ENCODE measurements around the gene KIR2DL3.
"Not testable (repeated sequence)": the region's sequence is repeated elsewhere in the genome, so short reads cannot be mapped to it uniquely, and the experiment has no call there.

KIR2DL3 gene

DNA sequence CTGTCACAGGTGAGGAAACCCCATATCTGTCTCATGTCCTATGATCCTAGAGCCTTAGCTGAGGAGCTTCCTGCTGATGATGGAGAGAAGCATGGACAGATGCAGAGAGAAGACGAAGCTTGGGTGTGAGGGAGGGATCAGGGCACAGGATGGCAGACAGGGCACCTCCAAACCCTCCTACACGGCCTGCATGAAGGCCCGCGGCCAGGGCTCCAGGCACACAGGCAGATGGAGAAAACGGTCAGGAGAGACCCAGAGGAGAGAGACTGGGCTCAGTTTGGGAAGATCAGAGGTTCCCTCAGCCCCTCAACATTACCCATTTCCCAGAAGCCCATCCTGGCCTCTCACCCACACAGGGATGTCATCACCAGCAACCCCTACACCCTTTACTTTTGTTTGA, 5.8 kb downstream of the KIR2DL3 start:
- DNase-seq (ENCODE audit: low read depth) = not testable (repeated sequence)

DNA sequence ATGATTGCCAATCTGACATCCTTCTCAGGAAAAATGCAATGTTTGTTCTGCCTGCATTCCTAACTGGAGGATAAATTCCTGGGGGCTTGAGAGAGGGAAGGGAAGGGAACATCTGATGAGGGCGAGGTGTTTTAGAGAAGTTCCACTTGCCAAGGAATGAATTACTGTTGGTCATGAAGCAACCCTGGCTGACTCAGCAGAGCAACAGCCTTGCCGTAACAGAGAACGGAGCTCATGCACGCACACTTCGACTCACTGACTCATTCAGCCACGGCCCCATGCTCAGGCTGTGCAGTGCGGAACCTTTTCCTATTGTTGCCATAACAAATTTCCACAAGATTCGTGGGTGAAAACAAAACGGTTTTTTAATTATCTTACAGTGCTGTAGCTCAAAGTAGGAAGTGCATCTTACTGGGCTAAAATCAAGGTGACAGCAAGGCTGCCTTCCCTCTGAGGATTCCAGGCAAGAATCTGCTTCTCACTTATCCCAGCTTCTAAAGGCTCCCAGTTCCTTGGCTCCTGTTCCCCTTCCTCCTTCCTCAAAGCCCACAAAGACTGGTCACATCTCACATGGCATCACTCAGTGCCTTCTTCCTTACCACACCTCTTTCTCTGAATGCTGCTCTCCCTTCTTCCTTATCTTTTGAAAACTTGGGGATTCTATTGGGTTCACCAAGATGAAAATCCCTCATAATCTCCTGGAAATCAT, 9.5 kb downstream of the KIR2DL3 start:
- DNase-seq (ENCODE audit: low read depth) = not testable (repeated sequence)

DNA sequence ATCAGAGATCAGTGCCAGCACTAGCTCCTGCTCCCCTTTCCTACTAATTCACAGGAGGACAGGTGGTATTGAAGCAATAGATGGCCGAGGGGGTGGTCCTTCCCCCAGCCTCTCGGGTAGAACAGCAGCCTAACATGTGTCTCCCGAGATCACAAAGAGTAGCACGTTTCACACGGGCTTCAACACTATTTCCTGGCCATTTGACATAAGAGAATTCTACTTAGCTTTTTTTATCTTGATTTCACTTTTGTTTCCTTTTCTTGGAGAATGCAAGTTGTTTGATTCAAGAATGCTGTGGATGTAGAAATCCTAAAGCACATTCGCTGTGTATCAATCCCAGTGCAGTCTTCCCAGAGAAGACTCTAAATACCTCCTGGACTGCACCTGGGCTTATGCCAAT, 12.0 kb downstream of the KIR2DL3 start:
- DNase-seq (ENCODE audit: low read depth) = not testable (repeated sequence)

DNA sequence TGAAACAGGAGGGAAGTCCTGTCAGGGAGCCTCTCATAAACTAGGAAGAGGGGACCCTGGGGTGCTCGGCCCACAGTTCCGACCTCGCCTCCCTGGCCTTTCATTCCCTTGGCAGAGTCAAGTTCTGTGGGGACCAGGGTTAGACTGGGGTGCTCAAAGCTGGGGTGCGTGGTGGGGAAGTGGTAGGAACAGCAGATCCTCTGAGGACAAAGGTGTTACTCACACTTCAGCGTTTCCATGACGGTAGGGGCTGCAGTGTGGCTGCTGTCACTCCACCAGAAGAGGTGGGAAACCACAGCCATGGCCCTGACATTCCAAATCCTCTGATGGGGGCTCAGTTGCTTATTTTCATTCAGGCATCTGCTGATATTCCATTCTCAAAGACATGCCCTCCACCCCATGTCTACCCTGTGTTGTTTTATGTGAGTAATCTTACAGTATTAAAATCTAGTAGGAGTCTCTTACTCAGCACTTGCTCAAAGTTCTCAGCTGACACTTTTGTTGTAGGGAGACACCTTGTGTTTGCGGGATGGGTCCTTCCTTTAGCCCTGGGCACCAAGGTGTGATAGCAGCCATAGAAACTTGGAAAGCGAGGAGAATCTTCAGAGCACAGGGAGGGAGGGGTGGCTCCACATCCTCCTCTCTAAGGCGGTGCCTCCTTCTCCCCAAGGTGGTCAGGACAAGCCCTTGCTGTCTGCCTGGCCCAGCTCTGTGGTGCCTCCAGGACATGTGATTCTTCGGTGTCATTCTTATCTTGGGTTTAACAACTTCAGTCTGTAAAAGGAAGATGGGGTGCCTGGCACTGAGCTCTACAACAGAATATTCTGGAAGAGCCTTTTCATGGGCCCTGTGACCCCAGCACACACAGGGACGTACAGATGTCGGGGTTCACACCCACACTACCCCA, 18.1 kb downstream of the KIR2DL3 start:
- not testable (repeated sequence) for DNase-seq (ENCODE audit: low read depth)

DNA sequence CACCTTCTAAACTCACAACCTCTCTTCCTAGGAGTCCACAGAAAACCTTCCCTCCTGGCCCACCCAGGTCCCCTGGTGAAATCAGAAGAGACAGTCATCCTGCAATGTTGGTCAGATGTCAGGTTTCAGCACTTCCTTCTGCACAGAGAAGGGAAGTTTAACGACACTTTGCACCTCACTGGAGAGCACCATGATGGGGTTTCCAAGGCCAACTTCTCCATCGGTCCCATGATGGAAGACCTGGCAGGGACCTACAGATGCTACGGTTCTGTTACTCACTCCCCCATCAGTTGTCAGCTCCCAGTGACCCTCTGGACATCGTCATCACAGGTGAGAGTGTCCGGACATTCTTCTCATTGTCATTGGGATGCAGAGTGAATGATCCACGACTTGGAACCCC, 20.3 kb downstream of the KIR2DL3 start:
- not testable (repeated sequence) for DNase-seq (ENCODE audit: low read depth)

DNA sequence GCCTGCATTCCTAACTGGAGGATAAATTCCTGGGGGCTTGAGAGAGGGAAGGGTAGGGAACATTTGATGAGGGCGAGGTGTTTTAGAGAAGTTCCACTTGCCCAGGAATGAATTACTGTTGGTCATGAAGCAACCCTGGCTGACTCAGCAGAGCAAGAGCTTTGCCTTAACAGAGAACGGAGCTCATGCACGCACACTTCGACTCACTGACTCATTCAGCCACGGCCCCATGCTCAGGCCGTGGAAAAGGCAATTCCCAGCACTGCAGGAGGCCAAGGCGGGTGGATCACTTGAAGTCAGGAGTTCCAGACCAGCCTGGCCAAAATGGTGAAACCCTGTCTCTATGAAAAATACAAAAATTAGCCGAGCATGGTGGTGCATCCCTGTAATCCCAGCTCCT, 25.9 kb downstream of the KIR2DL3 start:
- not testable (repeated sequence) for DNase-seq (ENCODE audit: low read depth)

DNA sequence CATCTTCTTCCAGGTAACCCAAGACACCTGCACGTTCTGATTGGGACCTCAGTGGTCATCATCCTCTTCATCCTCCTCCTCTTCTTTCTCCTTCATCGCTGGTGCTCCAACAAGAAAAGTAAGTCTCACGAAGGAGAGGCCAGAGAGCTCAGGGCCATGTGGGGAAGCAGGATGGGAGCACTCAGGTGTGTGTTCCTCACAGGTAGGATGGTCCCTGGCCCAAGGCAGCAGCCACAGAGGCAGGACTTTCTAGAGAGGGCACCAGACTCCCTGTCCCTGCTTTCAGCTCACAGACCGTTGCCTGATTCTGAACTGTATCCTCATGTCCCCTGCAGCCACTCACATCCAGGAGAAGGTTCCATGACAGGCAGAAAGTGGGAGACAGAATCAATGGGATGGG, 28.2 kb downstream of the KIR2DL3 start:
- DNase-seq (ENCODE audit: low read depth) = not testable (repeated sequence)

DNA sequence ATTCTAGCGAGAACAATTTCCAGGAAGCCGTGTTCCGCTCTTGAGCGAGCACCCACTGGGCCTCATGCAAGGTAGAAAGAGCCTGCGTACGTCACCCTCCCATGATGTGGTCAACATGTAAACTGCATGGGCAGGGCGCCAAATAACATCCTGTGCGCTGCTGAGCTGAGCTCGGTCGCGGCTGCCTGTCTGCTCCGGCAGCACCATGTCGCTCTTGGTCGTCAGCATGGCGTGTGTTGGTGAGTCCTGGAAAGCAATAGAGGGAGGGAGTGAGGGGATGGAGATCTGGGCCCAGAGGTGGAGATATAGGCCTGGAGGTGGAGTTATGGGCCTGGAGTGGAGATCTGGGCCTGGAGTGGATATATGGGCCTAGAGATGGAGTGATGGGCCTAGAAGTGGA, 31.3 kb downstream of the KIR2DL3 start, which contains the start of gene KIR2DL1:
TSS of gene KIR2DL1 (plus strand) at position 148 of the 400 bp plus-strand sequence. CDS start at position 206, 58 bp downstream.
- not testable (repeated sequence) for DNase-seq (ENCODE audit: low read depth)

DNA sequence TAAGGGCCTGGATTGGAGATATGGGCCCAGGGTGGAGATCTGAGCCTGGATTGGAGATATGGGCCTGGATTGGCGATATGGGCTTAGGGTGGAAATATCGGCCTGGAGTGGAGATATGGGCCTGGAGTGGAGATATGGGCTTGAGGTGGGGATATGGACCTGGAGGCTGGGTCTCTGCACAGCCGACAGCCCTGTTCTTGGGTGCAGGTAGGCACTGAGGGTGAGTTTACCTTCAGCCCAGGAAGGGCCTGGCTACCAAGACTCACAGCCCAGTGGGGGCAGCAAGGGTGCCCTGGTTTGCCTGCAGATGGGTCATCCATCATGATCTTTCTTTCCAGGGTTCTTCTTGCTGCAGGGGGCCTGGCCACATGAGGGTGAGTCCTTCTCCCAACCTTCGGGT, 32.2 kb downstream of the KIR2DL3 start:
- DNase-seq (ENCODE audit: low read depth) = not testable (repeated sequence)

DNA sequence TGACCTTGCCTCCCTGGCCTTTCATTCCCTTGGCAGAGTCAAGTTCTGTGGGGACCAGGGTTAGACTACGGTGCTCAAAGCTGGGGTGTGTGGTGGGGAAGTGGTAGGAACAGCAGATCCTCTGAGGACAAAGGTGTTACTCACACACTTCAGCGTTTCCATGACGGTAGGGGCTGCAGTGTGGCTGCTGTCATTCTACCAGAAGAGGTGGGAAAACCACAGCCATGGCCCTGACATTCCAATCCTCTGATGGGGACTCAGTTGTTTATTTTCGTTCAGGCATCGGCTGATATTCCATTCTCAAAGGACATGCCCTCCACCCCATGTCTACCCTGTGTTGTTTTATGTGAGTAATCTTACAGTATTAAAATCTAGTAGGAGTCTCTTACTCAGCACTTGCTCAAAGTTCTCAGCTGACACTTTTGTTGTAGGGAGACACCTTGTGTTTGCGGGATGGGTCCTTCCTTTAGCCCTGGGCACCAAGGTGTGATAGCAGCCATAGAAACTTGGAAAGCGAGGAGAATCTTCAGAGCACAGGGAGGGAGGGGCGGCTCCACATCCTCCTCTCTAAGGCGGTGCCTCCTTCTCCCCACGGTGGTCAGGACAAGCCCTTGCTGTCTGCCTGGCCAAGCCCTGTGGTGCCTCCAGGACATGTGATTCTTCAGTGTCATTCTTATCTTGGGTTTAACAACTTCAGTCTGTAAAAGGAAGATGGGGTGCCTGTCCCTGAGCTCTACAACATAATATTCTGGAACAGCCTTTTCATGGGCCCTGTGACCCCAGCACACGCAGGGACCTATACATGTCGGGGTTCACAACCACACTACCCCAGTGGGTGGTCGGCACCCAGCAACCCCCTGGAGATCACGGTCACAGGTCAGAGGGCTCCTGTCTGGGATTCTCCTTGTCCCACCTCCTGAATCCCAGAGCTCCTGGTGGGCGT, 33.0 kb downstream of the KIR2DL3 start:
- DNase-seq (ENCODE audit: low read depth) = not testable (repeated sequence)

DNA sequence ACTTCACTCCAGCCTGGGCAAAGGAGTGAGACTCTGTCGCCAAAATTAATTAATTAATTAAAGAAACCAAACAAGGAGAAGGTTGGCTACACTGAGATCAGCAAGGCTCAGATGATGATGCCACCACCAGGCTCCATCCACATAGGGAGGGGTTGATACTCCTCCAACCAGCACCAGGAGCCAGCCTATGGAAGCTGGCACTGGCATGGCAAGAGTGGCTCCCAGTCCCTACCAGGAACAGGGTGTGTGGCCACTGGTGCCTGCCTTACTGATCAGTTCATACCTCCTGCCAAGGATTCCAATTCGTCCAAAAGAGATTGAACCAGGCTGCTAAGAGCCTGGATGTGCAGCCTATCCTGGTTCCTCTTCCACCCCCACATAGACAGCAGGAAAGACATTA, 34.4 kb downstream of the KIR2DL3 start:
- not testable (repeated sequence) for DNase-seq (ENCODE audit: low read depth)

DNA sequence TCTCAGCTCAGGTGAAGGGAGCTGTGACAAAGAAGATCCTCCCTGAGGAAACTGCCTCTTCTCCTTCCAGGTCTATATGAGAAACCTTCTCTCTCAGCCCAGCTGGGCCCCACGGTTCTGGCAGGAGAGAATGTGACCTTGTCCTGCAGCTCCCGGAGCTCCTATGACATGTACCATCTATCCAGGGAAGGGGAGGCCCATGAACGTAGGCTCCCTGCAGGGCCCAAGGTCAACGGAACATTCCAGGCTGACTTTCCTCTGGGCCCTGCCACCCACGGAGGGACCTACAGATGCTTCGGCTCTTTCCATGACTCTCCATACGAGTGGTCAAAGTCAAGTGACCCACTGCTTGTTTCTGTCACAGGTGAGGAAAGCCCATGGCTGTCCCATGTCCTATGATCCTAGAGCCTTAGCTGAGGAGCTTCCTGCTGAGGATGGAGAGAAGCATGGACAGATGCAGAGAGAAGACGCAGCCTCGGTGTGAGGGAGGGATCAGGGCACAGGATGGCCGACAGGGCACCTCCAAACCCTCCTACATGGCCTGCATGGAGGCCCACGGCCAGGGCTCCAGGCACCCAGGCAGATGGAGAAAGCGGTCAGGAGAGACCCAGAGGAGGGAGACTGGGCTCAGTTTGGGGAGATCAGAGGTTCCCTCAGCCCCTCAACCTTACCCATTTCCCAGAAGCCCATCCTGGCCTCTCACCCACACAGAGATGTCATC, 36.9 kb downstream of the KIR2DL3 start:
- DNase-seq (ENCODE audit: low read depth) = not testable (repeated sequence)

DNA sequence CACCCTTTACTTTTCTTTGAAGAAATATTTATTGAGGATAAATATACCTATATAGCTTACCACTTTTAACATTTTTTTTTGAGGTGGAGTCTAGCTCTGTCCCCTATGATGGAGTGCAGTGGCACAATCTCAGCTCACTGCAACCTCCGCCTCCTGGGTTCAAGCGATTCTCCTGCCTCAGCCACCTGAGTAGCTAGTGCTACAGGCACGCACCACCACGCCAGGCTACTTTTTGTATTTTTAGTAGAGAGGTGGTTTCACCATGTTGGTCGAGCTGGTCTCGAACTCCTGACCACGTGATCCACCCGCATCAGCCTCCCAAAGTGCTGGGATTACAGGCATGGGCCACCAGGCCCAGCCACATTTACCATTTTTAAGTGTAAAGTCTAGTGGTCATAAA, 37.5 kb downstream of the KIR2DL3 start:
- DNase-seq (ENCODE audit: low read depth) = not testable (repeated sequence)

DNA sequence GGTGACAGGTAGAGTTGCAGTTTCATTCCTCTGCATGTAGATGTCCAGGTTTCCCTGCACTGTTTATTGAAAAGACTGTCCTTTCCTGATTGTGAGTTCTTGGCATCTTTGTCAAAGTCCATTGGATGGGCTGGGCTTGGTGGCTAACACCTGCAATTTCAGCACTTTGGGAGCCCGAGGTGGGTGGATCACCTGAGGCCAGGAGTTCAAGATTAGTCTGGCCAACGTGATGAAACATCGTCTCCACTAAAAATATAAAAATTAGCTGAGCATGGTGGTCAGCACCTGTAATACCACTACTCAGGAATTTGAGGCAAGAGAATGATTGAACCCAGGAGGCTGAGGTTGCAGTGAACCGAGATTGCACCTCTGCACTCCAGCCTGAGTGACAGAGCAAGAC, 39.5 kb downstream of the KIR2DL3 start:
- DNase-seq (ENCODE audit: low read depth) = not testable (repeated sequence)

DNA sequence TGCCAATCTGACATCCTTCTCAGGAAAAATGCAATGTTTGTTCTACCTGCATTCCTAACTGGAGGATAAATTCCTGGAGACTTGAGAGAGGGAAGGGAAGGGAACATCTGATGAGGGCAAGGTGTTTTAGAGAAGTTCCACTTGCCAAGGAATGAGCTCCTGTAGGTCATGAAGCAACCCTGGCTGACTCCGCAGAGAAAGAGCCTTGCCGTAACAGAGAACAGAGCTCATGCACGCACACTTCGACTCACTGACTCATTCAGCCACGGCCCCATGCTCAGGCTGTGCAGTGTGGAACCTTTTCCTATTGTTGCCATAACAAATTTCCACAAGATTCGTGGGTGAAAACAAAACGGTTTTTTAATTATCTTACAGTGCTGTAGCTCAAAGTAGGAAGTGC, 40.6 kb downstream of the KIR2DL3 start:
- DNase-seq (ENCODE audit: low read depth) = not testable (repeated sequence)

DNA sequence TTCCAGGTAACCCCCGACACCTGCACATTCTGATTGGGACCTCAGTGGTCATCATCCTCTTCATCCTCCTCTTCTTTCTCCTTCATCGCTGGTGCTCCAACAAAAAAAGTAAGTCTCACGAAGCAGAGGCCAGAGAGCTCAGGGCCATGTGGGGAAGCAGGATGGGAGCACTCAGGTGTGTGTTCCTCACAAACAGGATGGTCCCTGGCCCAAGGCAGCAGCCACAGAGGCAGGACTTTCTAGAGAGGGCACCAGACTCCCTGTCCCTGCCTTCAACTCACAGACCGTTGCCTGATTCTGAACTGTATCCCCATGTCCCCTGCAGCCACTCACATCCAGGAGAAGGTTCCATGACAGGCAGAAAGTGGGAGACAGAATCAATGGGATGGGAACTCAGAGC, 44.6 kb downstream of the KIR2DL3 start:
- DNase-seq (ENCODE audit: low read depth) = not testable (repeated sequence)

DNA sequence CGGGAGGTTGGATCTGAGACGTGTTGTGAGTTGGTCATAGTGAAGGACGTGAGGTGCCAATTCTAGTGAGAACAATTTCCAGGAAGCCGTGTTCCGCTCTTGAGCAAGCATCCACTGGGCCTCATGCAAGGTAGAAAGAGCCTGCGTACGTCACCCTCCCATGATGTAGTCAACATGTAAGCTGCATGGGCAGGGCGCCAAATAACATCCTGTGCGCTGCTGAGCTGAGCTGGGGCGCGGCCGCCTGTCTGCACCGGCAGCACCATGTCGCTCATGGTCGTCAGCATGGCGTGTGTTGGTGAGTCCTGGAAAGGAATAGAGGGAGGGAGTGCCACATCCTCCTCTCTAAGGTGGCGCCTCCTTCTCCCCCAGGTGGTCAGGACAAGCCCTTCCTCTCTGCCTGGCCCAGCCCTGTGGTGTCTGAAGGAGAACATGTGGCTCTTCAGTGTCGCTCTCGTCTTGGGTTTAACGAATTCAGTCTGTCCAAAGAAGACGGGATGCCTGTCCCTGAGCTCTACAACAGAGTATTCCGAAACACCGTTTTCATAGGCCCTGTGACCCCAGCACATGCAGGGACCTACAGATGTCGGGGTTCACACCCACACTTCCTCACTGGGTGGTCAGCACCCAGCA, 47.9 kb downstream of the KIR2DL3 start:
- not testable (repeated sequence) for DNase-seq (ENCODE audit: low read depth)

DNA sequence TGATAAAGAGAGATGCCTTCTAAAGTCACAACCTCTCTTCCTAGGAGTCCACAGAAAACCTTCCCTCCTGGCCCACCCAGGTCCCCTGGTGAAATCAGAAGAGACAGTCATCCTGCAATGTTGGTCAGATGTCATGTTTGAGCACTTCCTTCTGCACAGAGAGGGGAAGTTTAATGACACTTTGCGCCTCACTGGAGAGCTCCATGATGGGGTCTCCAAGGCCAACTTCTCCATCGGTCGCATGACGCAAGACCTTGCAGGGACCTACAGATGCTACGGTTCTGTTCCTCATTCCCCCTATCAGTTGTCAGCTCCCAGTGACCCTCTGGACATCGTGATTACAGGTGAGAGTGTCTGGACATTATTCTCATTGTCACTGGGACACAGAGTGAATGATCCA, 49.8 kb downstream of the KIR2DL3 start:
- DNase-seq (ENCODE audit: low read depth) = not testable (repeated sequence)

DNA sequence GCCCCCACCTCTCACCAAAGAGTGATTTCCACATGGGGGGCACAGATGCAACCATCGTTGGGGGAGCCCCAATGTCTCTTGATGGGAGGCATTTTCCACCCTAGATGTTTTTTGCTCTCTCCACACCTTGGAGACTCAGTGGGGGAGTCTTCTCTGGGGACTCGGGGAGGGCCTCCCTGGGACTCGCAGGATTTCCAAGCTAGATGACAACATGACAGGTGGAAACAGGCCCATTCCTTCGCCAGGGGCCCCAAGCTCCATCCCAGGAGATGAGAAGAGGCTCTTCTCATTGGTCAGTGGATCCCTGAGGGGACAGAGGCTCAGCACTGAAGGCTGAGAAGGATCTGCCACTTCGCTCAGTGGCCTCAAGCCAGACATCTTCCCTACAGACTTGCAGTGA, 52.4 kb downstream of the KIR2DL3 start:
- no peak for DNase-seq (ENCODE audit: low read depth)

DNA sequence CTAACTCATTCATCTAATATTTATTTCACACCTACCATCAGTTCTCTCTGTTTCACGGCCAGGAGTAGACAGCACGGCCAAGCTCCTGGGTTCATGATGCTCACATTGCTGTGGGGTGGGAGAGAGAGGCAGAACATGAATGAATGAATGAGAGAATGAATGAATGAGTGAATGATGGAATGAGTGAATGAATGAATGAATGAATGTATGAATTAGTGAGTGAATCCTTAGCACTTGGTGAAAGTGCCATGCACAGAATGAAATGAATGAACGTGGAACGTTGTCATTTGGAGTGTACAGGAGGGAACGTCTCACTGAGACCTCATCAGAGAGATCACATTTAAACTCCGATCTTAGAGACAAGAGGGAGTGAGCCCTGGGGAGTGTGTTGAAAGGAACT, 53.2 kb downstream of the KIR2DL3 start:
- no peak for DNase-seq (ENCODE audit: low read depth)

DNA sequence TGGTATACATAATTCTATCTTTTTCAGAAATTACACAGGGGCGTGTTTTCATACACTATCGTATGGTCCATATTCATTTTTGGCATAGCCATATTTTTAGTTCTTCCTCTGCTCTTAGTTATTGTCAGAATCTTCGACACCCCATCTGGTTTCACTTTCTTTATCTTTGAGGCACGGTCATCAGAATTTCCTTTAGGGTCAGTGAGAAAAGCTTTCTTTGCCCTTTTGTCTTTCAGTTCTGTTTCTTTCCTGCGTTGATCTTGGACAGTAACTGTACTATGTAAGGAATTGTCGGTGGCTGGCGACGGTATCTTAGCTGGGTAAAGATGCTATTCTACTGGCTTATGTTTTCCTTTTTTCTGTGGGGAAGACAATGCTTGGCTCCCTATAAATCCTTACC, 54.5 kb downstream of the KIR2DL3 start:
- DNase-seq (ENCODE audit: low read depth) = no peak
